Measurements from ENCODE around the gene RERE.

Gene RERE

GRCh38 chr1:8363186-8363766 lies 454.2 kb downstream of the RERE start:
- TF ChIP-seq ZFX (IDR thresholded peaks at IDR 0.05) (no peak), CTCF (conservative IDR thresholded peaks at IDR 0.05) (no peak)
- H3K27ac ChIP-seq: no peak overlapping the region

GRCh38 chr1:8362701-8363101 lies 454.7 kb downstream of the RERE start:
- TF ChIP-seq ZFX (IDR thresholded peaks at IDR 0.05): no peak
- TF ChIP-seq CTCF (conservative IDR thresholded peaks at IDR 0.05): no peak

GRCh38 chr1:8361198-8361849 lies 456.1 kb downstream of the RERE start:
- H3K27ac ChIP-seq: no peak overlapping the region
- no peak for TF ChIP-seq CTCF (conservative IDR thresholded peaks at IDR 0.05)
- TF ChIP-seq ZFX (IDR thresholded peaks at IDR 0.05): no peak

More at GRCh38 chr1:8362701-8363101, 454.7 kb downstream of the RERE start:
- H3K27ac ChIP-seq: no peak overlapping the region

- TF ChIP-seq CTCF (conservative IDR thresholded peaks at IDR 0.05): no peak
- TF ChIP-seq ZFX (IDR thresholded peaks at IDR 0.05): no peak
- H3K27ac ChIP-seq: no peak overlapping the region
Observed at GRCh38 chr1:8360493-8361197, 456.8 kb downstream of the RERE start.

GRCh38 chr1:8359617-8360481 lies 457.6 kb downstream of the RERE start:
- H3K27ac ChIP-seq: no peak overlapping the region
- no peak for TF ChIP-seq ZFX (IDR thresholded peaks at IDR 0.05)
- no peak for TF ChIP-seq CTCF (conservative IDR thresholded peaks at IDR 0.05)

- H3K27ac ChIP-seq: no peak overlapping the region
- TF ChIP-seq ZFX (IDR thresholded peaks at IDR 0.05) (no peak), CTCF (conservative IDR thresholded peaks at IDR 0.05) (no peak)
Observed at GRCh38 chr1:8358897-8359616, 458.4 kb downstream of the RERE start.

Measured in C4-2B (cell line).